ENCODE results near the gene PPCDC. TPM values are rescaled to one million over a fixed set of nuclear protein-coding genes. Genes with fewer than 3 reads are reported as not detected.

Gene PPCDC, protein sequence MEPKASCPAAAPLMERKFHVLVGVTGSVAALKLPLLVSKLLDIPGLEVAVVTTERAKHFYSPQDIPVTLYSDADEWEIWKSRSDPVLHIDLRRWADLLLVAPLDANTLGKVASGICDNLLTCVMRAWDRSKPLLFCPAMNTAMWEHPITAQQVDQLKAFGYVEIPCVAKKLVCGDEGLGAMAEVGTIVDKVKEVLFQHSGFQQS
- polyA plus RNA-seq = 10 to 100 TPM; 11.4 to 29.4 (median 17.7) TPM
- long read RNA-seq, donor 1 = 0 reads
- long read RNA-seq, donor 2, partial matches to known transcripts = 0 of 3 reads
- long read RNA-seq, donor 2, other reads (novel, unspliced or antisense) = 0 of 3 reads
- long read RNA-seq, donor 3, partial matches to known transcripts = 0 of 2 reads
- long read RNA-seq, donor 3, other reads (novel, unspliced or antisense) = 0 of 2 reads
- long read RNA-seq, donor 4 = 0 reads
- long read RNA-seq, donor 5, partial matches to known transcripts = 0 of 2 reads
- long read RNA-seq, donor 5, other reads (novel, unspliced or antisense) = 0 of 2 reads
- long read RNA-seq, donor 6 = 0 reads
- long read RNA-seq, donor 7, partial matches to known transcripts = 0 of 1 reads
- long read RNA-seq, donor 7, other reads (novel, unspliced or antisense) = 0 of 1 reads
- long read RNA-seq, donor 8 = 0 reads
- long read RNA-seq, donor 9 = 0 reads
- long read RNA-seq, donor 10, partial matches to known transcripts = 0 of 2 reads
- long read RNA-seq, donor 10, other reads (novel, unspliced or antisense) = 0 of 2 reads

DNA sequence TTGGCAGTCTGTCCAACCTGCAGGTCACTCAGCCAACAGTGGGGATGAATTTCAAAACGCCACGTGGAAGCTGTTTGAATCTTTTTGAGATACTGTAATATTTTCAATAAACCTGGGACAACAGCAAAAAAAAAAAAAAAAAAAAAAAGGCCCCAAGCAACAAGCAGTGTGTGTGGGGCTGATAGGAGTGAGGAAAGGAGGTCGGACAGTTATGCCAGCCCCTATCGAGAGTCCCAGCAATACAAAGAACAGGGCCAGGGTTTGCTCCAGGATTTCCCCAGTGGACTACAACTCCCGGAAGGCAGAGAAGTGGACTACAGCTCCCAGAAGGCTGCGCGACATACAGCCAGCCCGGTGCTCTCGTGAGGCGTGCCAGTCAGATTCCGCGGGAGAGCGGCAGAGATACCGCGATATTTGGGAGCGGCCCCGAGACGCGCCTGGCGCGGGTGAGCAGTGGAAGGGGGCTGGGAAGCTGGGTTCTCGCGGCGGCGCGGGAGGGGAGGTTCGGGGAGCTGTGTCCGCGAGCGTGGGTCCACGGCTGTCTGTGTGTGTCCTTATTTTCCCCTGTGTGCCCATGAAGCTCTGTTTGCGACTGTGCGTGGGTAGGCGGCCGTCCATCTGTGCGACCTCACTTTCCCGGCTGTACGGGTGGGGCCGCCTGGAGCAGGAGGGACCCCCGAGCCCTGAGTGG lies at the start of gene PPCDC:
TSS of gene PPCDC (plus strand) at position 410 of the 691 bp plus-strand sequence. CDS start 4,729 bp downstream, outside the sequence.
- WGBS, 3 donors = 3 to 4% (median 3%) methylated on average over 36 to 40 of the region's 40 CpGs
- no peaks in the 10 kb centered on the region for H3K9me3 ChIP-seq (ENCODE audit: control insufficient read depth in 2 of 2, insufficient read depth in 1 of 2, low read depth in 1 of 2, low read length in 1 of 2)
- peaks cover 0 to 13% (median 0%) of the 10 kb centered on the region in 3 donors for H3K4me1 ChIP-seq (ENCODE audit: control insufficient read depth in 3 of 3, insufficient read depth in 2 of 3, low read depth in 1 of 3, low read length in 2 of 3)
- FAIRE-seq = no peak
- peak; percentile 97 to 98 for DNase-seq
- H3K27ac ChIP-seq (ENCODE audit: low read depth in 1 of 3, low read length in 2 of 3) = peak within 1 kb of the TSS; percentile 73 to 86 (median 85)
- H3K27me3 ChIP-seq (ENCODE audit: control insufficient read depth in 3 of 3, insufficient read depth in 3 of 3, low read length in 3 of 3) = no peaks in the 10 kb centered on the region
- peaks cover 0 to 45% (median 2%) of the 10 kb centered on the region in 3 donors for H3K36me3 ChIP-seq (ENCODE audit: control insufficient read depth in 3 of 3, insufficient read depth in 2 of 3, low read depth in 1 of 3, low read length in 3 of 3)
- peak within 1 kb of the TSS; percentile 63 to 99 (median 79) for H3K4me3 ChIP-seq (ENCODE audit: low read depth in 1 of 3, low read length in 3 of 3)

DNA sequence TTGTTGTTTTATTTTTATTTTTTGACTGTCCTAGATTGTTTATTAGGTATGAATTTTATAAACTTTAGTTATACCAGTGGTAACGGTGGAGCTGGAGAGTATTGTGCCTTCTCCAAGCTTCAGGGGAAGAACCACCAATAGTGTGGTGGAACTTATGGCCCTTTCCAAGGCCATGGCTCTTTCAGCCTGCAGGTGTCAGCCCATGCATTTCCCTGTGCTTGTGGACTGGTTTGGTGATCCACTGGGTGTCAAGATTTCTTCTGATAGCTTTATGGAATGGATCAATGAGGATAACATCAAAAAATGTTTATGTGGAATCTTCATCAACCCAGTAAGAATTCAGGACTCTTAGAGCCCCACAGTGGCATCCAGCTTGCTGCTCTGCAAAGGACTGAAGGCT lies 47.2 kb upstream of the PPCDC start:
- no peak overlapping the region for H3K4me3 ChIP-seq (ENCODE audit: low read depth in 1 of 3, low read length in 3 of 3)
- H3K9me3 ChIP-seq (ENCODE audit: control insufficient read depth in 2 of 2, insufficient read depth in 1 of 2, low read depth in 1 of 2, low read length in 1 of 2) = no peaks in the 10 kb centered on the region
- WGBS, 3 donors = 62 to 84% (median 70%) methylated on average over 1 of the region's 1 CpG
- H3K36me3 ChIP-seq (ENCODE audit: control insufficient read depth in 3 of 3, insufficient read depth in 2 of 3, low read depth in 1 of 3, low read length in 3 of 3) = no peaks in the 10 kb centered on the region
- no peaks in the 10 kb centered on the region for H3K4me1 ChIP-seq (ENCODE audit: control insufficient read depth in 3 of 3, insufficient read depth in 2 of 3, low read depth in 1 of 3, low read length in 2 of 3)
- DNase-seq (no peak), FAIRE-seq (no peak)
- H3K27ac ChIP-seq (ENCODE audit: low read depth in 1 of 3, low read length in 2 of 3) = no peak overlapping the region
- peaks cover 0 to 7% (median 0%) of the 10 kb centered on the region in 3 donors for H3K27me3 ChIP-seq (ENCODE audit: control insufficient read depth in 3 of 3, insufficient read depth in 3 of 3, low read length in 3 of 3)

DNA sequence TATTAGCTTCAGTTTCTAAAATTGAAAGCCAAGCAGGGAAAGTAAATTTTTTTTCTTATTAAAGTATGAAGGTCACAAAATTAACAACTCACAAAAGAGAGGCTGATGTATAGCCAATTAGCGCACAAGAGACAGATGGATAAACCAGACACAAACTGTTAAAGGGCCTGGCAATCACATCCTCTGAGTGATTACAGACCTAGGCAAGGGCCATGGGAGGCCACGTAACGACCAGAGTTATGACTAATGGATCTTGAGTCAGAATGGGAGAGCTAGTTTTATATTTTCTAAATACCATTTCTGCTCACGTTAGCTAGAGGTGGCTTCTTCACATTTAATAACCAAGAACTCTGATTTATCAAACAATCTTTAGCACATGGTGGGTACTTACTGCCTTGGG lies 45.8 kb upstream of the PPCDC start:
- DNase-seq (no peak), FAIRE-seq (no peak)
- Histone ChIP-seq H3K27ac (ENCODE audit: low read depth in 1 of 3, low read length in 2 of 3) (no peak overlapping the region), H3K9me3 (ENCODE audit: control insufficient read depth in 2 of 2, insufficient read depth in 1 of 2, low read depth in 1 of 2, low read length in 1 of 2) (no peaks in the 10 kb centered on the region), H3K4me3 (ENCODE audit: low read depth in 1 of 3, low read length in 3 of 3) (no peak overlapping the region), H3K27me3 (ENCODE audit: control insufficient read depth in 3 of 3, insufficient read depth in 3 of 3, low read length in 3 of 3) (peaks cover 0 to 7% (median 0%) of the 10 kb centered on the region in 3 donors), H3K4me1 (ENCODE audit: control insufficient read depth in 3 of 3, insufficient read depth in 2 of 3, low read depth in 1 of 3, low read length in 2 of 3) (no peaks in the 10 kb centered on the region), H3K36me3 (ENCODE audit: control insufficient read depth in 3 of 3, insufficient read depth in 2 of 3, low read depth in 1 of 3, low read length in 3 of 3) (no peaks in the 10 kb centered on the region)
- WGBS, 3 donors = 50 to 70% (median 51%) methylated on average over 4 of the region's 4 CpGs

DNA sequence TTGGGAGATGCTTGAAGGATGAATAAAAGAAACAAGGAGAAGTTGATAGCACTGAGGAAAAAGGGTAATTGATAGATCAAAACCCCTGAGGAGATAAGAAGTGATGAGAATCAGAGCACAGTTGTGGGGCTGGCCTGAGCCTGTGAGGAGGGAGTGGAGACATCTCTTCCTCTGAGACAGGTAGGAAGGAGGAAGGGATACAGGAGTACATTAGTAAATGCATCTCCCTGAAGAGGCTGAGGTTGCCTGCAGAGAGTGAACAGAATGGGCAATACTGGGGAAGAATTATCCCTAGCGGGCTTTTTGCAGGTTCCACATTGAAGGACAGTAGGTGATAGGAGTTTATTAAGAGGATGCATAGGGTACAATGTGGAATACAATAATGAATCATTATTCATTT lies 45.3 kb upstream of the PPCDC start:
- WGBS, 3 donors = 77 to 92% (median 88%) methylated on average over 1 of the region's 1 CpG
- no peak overlapping the region for H3K4me3 ChIP-seq (ENCODE audit: low read depth in 1 of 3, low read length in 3 of 3)
- FAIRE-seq (no peak), DNase-seq (no peak)
- no peaks in the 10 kb centered on the region for H3K36me3 ChIP-seq (ENCODE audit: control insufficient read depth in 3 of 3, insufficient read depth in 2 of 3, low read depth in 1 of 3, low read length in 3 of 3)
- peaks cover 0 to 5% (median 0%) of the 10 kb centered on the region in 3 donors for H3K27me3 ChIP-seq (ENCODE audit: control insufficient read depth in 3 of 3, insufficient read depth in 3 of 3, low read length in 3 of 3)
- no peaks in the 10 kb centered on the region for H3K4me1 ChIP-seq (ENCODE audit: control insufficient read depth in 3 of 3, insufficient read depth in 2 of 3, low read depth in 1 of 3, low read length in 2 of 3)
- H3K27ac ChIP-seq (ENCODE audit: low read depth in 1 of 3, low read length in 2 of 3) = no peak overlapping the region
- H3K9me3 ChIP-seq (ENCODE audit: control insufficient read depth in 2 of 2, insufficient read depth in 1 of 2, low read depth in 1 of 2, low read length in 1 of 2) = no peaks in the 10 kb centered on the region

DNA sequence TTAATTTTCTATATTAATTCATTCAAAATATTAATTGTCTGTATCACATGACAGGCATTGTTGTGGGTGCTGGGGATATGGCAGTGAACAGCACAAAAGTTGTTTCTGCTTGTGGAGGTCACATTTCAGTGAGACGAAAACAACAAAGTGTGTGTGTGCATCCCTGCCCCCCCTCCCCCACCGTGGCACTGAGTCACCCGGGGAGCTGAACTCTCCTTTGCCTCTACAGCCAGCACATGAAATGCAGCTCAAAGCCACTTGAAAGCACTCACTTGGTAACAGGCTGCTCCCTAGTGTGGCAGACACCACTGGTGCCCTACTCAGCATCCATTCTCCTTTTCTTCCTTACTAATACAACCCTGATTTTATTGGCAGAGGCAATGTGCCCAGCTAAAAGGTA lies 44.9 kb upstream of the PPCDC start:
- H3K4me3 ChIP-seq (ENCODE audit: low read depth in 1 of 3, low read length in 3 of 3) = no peak overlapping the region
- FAIRE-seq (no peak), DNase-seq (no peak)
- 17 to 36% (median 26%) methylated on average over 3 of the region's 3 CpGs for WGBS, 3 donors
- H3K4me1 ChIP-seq (ENCODE audit: control insufficient read depth in 3 of 3, insufficient read depth in 2 of 3, low read depth in 1 of 3, low read length in 2 of 3) = no peaks in the 10 kb centered on the region
- no peaks in the 10 kb centered on the region for H3K36me3 ChIP-seq (ENCODE audit: control insufficient read depth in 3 of 3, insufficient read depth in 2 of 3, low read depth in 1 of 3, low read length in 3 of 3)
- H3K27me3 ChIP-seq (ENCODE audit: control insufficient read depth in 3 of 3, insufficient read depth in 3 of 3, low read length in 3 of 3) = peaks cover 0 to 4% (median 0%) of the 10 kb centered on the region in 3 donors
- no peaks in the 10 kb centered on the region for H3K9me3 ChIP-seq (ENCODE audit: control insufficient read depth in 2 of 2, insufficient read depth in 1 of 2, low read depth in 1 of 2, low read length in 1 of 2)
- H3K27ac ChIP-seq (ENCODE audit: low read depth in 1 of 3, low read length in 2 of 3) = no peak overlapping the region

DNA sequence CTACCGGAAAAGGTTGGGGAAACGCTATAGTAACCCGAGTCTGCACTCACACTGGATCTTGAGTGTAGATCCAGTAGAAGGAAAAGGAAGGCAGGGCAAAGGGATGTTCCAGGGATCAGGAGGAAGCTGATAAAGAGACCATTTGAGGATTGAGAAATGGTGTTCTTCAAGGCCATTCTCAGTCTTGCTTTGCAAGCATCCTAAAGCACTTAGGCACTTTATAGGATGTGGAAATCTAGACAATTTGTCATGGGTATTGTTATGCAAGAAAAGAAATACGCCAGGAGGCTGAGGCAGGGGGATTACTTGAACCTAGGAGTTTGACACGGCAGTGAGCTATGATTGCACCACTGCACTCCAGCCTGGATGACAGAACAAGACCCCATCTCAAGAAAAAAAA lies 41.2 kb upstream of the PPCDC start:
- 78 to 80% (median 78%) methylated on average over 5 of the region's 5 CpGs for WGBS, 3 donors
- no peak overlapping the region for H3K4me3 ChIP-seq (ENCODE audit: low read depth in 1 of 3, low read length in 3 of 3)
- no peak overlapping the region for H3K27ac ChIP-seq (ENCODE audit: low read depth in 1 of 3, low read length in 2 of 3)
- H3K9me3 ChIP-seq (ENCODE audit: control insufficient read depth in 2 of 2, insufficient read depth in 1 of 2, low read depth in 1 of 2, low read length in 1 of 2) = no peaks in the 10 kb centered on the region
- no peak for DNase-seq
- H3K4me1 ChIP-seq (ENCODE audit: control insufficient read depth in 3 of 3, insufficient read depth in 2 of 3, low read depth in 1 of 3, low read length in 2 of 3) = no peaks in the 10 kb centered on the region
- no peak for FAIRE-seq
- H3K27me3 ChIP-seq (ENCODE audit: control insufficient read depth in 3 of 3, insufficient read depth in 3 of 3, low read length in 3 of 3) = peaks cover 0 to 11% (median 0%) of the 10 kb centered on the region in 3 donors
- no peaks in the 10 kb centered on the region for H3K36me3 ChIP-seq (ENCODE audit: control insufficient read depth in 3 of 3, insufficient read depth in 2 of 3, low read depth in 1 of 3, low read length in 3 of 3)

DNA sequence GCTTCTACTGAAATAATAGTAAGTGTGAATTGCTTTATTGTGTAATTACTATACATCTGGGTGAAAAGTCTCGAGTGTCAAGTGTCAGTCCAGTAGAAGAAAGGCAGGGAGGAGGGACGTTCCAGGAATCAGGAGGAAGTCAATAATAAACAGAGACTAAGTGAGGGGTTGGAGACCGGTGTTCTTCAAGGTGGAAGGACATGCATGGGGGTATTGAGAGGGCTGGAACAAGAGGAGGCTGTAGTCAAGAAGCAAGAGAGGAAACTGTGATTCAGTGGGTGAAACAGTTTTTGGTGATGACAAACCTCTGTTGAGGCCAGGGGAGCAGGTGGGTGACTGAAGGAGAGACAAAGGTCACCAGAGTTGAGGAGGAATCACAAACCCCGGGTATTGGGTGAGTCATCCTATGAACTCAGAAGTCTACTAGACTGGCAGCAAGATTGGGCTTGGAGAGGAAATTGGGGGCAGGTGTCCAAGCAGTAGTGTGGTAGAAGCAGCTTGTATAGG lies 39.6 kb upstream of the PPCDC start:
- Histone ChIP-seq H3K27me3 (ENCODE audit: control insufficient read depth in 3 of 3, insufficient read depth in 3 of 3, low read length in 3 of 3) (peaks cover 0 to 10% (median 0%) of the 10 kb centered on the region in 3 donors), H3K36me3 (ENCODE audit: control insufficient read depth in 3 of 3, insufficient read depth in 2 of 3, low read depth in 1 of 3, low read length in 3 of 3) (no peaks in the 10 kb centered on the region), H3K9me3 (ENCODE audit: control insufficient read depth in 2 of 2, insufficient read depth in 1 of 2, low read depth in 1 of 2, low read length in 1 of 2) (no peaks in the 10 kb centered on the region), H3K4me1 (ENCODE audit: control insufficient read depth in 3 of 3, insufficient read depth in 2 of 3, low read depth in 1 of 3, low read length in 2 of 3) (no peaks in the 10 kb centered on the region), H3K4me3 (ENCODE audit: low read depth in 1 of 3, low read length in 3 of 3) (no peak overlapping the region), H3K27ac (ENCODE audit: low read depth in 1 of 3, low read length in 2 of 3) (no peak overlapping the region)
- DNase-seq (no peak), FAIRE-seq (no peak)
- WGBS, 3 donors = 4 to 17% (median 9%) methylated on average over 4 of the region's 4 CpGs

All from small intestine (tissue), 16 donors.